ENCODE results near the gene FGD5. TPM values are rescaled to one million over a fixed set of nuclear protein-coding genes. Genes with fewer than 3 reads are reported as not detected.

The FGD5 gene, protein sequence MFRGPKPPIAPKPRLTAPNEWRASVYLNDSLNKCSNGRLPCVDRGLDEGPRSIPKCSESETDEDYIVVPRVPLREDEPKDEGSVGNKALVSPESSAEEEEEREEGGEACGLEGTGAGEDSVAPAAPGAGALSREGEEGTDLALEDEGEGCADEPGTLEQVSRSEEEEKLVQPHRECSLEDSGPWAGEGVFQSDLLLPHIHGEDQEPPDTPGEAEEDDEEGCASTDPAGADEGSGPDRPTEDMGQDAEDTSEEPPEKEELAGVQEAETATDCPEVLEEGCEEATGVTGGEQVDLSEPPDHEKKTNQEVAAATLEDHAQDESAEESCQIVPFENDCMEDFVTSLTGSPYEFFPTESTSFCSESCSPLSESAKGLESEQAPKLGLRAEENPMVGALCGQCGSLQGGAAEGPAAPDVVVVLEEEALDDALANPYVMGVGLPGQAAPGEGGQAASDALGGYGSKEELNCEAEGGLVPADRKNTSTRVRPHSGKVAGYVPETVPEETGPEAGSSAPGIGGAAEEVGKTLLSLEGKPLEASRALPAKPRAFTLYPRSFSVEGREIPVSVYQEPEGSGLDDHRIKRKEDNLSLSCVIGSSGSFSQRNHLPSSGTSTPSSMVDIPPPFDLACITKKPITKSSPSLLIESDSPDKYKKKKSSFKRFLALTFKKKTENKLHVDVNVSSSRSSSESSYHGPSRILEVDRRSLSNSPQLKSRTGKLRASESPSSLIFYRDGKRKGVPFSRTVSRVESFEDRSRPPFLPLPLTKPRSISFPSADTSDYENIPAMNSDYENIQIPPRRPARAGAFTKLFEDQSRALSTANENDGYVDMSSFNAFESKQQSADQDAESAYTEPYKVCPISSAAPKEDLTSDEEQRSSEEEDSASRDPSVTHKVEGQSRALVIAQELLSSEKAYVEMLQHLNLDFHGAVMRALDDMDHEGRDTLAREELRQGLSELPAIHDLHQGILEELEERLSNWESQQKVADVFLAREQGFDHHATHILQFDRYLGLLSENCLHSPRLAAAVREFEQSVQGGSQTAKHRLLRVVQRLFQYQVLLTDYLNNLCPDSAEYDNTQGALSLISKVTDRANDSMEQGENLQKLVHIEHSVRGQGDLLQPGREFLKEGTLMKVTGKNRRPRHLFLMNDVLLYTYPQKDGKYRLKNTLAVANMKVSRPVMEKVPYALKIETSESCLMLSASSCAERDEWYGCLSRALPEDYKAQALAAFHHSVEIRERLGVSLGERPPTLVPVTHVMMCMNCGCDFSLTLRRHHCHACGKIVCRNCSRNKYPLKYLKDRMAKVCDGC (N-terminal part only)
- polyA plus RNA-seq (not detected in 3 replicates), polyA minus RNA-seq (not detected in 3 replicates)
- polyA plus RNA-seq (2011; ENCODE audit: low read depth) = 0.17 TPM
- polyA plus RNA-seq (2011; cell fraction: cytosol; rRNA removed) = not detected in 2 replicates
- 0.07 TPM in 1 of 2 replicates, not detected in the other for polyA plus RNA-seq (2011; cell fraction: nucleus; rRNA removed)
- not detected in 2 replicates for polyA plus RNA-seq (2012; ENCODE audit: low replicate concordance)
- polyA minus RNA-seq (2011; cell fraction: cytosol; rRNA and poly(A)+ RNA removed) = not detected
- polyA minus RNA-seq (2011; cell fraction: nucleus; rRNA and poly(A)+ RNA removed) = not detected in 2 replicates

DNA sequence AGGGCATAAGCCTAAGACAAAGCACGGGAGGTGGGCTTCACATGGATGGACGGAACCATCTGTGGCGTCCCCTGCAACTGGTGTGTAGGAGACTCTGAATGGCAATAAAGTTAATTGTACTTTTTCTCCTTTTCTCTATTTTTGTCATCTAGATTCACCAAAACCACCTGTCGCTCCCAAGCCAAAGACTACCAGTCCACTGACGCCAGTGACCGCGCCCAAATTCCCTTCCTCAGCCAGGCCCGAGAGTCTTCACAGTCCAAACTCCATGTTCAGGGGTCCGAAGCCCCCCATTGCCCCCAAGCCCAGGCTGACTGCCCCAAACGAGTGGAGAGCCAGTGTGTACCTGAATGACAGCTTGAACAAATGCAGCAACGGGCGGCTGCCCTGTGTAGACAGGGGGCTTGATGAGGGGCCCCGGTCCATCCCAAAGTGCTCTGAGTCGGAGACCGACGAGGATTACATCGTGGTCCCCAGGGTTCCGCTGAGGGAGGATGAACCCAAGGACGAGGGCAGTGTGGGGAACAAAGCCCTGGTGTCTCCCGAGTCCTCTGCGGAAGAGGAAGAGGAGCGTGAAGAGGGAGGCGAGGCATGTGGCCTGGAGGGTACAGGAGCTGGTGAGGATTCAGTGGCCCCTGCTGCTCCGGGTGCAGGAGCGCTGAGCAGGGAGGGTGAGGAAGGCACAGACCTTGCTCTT lies at the start of gene FGD5:
FGD5 (plus strand) TSS at position 159 of the 697 bp plus-strand sequence; CDS start at position 269, 110 bp downstream.
- H2AFZ ChIP-seq (ENCODE audit: control insufficient read depth, low read length) = no peak within 1 kb of the TSS
- H3K4me3 ChIP-seq (ENCODE audit: control insufficient read depth in 2 of 3, extremely low read depth in 1 of 3, insufficient read depth in 2 of 3, low read depth in 1 of 3, low read length in 3 of 3) = no peak within 1 kb of the TSS
- no peak for FAIRE-seq
- no peaks in the 10 kb centered on the region for H3K4me1 ChIP-seq (ENCODE audit: control insufficient read depth, extremely low read depth, insufficient read depth, low read length)
- no peaks in the 10 kb centered on the region for H3K9me3 ChIP-seq (ENCODE audit: control insufficient read depth, low read depth, low read length)
- no peak within 1 kb of the TSS for H3K27ac ChIP-seq (ENCODE audit: control insufficient read depth, insufficient read depth, low read length)
- H3K4me2 ChIP-seq (ENCODE audit: control insufficient read depth, extremely low read depth, insufficient read depth, low read depth, low read length) = no peak within 1 kb of the TSS
- dilution Hi-C loops (cut with MboI; ENCODE audit: extremely low pct_ligation_motif_present, low sequenced_read_pairs) = no loop called here
- H4K20me1 ChIP-seq (ENCODE audit: control insufficient read depth, extremely low read depth, insufficient read depth, low read length) = no peaks in the 10 kb centered on the region
- H3K27me3 ChIP-seq (ENCODE audit: control insufficient read depth, extremely low read depth, insufficient read depth, low read length) = peaks cover 16% of the 10 kb centered on the region
- H3K9ac ChIP-seq (ENCODE audit: control insufficient read depth, extremely low read depth, insufficient read depth, low read length) = no peak within 1 kb of the TSS
- TF ChIP-seq EZH2 (IDR thresholded peaks at IDR 0.05; ENCODE audit: low read length) = no peak
- TF ChIP-seq, protein P1, sequence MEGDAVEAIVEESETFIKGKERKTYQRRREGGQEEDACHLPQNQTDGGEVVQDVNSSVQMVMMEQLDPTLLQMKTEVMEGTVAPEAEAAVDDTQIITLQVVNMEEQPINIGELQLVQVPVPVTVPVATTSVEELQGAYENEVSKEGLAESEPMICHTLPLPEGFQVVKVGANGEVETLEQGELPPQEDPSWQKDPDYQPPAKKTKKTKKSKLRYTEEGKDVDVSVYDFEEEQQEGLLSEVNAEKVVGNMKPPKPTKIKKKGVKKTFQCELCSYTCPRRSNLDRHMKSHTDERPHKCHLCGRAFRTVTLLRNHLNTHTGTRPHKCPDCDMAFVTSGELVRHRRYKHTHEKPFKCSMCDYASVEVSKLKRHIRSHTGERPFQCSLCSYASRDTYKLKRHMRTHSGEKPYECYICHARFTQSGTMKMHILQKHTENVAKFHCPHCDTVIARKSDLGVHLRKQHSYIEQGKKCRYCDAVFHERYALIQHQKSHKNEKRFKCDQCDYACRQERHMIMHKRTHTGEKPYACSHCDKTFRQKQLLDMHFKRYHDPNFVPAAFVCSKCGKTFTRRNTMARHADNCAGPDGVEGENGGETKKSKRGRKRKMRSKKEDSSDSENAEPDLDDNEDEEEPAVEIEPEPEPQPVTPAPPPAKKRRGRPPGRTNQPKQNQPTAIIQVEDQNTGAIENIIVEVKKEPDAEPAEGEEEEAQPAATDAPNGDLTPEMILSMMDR (optimal IDR thresholded peaks at IDR 0.05 in 1 of 3, IDR thresholded peaks at IDR 0.05 in 1 of 3, conservative IDR thresholded peaks at IDR 0.05 in 1 of 3; ENCODE audit: extremely low read depth in 1 of 3, insufficient read depth in 2 of 3, low read length in 3 of 3) = no peak
- no peaks in the 10 kb centered on the region for H3K9me1 ChIP-seq (ENCODE audit: control insufficient read depth, extremely low read depth, insufficient read depth, low read length)
- H3K36me3 ChIP-seq (ENCODE audit: control insufficient read depth in 2 of 2, extremely low read depth in 1 of 2, insufficient read depth in 2 of 2, low read length in 2 of 2) = no peaks in the 10 kb centered on the region
- no peak for DNase-seq (ENCODE audit: low read depth, low spot score)
- H3K79me2 ChIP-seq (ENCODE audit: control insufficient read depth, insufficient read depth, low read length) = no peaks in the 10 kb centered on the region

Data from keratinocyte (primary cell).